Epithelial cell of esophagus (primary cell): Measurements from ENCODE around the gene HNRNPR.
"Not testable (repeated sequence)": the region's sequence is repeated elsewhere in the genome, so short reads cannot be mapped to it uniquely, and the experiment has no call there.

ENCODE experiments used
- DNase-seq: peaks from one replicate; pipeline ENCODE4 v3.0.0; 2010; ENCODE audit warnings: low read depth
- H3K4me3 ChIP-seq: 2 replicates; pipeline ENCODE4 v1.5.1; 2011; ENCODE audit warnings: mild to moderate bottlenecking, low read length, control low read depth
- TF ChIP-seq, protein P1 (sequence below): IDR thresholded peaks from 2 replicates; pipeline ENCODE4 v1.5.1; 2011; ENCODE audit warnings: low read depth, mild to moderate bottlenecking, low read length, control low read depth, inconsistent platforms; ENCODE audit not compliant: insufficient read depth; ENCODE audit errors: missing control alignments

The HNRNPR gene

GRCh38 chr1:23274134-23274505 is 70.0 kb downstream of the HNRNPR start:
- TF ChIP-seq, protein P1, sequence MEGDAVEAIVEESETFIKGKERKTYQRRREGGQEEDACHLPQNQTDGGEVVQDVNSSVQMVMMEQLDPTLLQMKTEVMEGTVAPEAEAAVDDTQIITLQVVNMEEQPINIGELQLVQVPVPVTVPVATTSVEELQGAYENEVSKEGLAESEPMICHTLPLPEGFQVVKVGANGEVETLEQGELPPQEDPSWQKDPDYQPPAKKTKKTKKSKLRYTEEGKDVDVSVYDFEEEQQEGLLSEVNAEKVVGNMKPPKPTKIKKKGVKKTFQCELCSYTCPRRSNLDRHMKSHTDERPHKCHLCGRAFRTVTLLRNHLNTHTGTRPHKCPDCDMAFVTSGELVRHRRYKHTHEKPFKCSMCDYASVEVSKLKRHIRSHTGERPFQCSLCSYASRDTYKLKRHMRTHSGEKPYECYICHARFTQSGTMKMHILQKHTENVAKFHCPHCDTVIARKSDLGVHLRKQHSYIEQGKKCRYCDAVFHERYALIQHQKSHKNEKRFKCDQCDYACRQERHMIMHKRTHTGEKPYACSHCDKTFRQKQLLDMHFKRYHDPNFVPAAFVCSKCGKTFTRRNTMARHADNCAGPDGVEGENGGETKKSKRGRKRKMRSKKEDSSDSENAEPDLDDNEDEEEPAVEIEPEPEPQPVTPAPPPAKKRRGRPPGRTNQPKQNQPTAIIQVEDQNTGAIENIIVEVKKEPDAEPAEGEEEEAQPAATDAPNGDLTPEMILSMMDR, result no peak
- no peak overlapping the region for H3K4me3 ChIP-seq
- peak; percentile 11 for DNase-seq

DNA sequence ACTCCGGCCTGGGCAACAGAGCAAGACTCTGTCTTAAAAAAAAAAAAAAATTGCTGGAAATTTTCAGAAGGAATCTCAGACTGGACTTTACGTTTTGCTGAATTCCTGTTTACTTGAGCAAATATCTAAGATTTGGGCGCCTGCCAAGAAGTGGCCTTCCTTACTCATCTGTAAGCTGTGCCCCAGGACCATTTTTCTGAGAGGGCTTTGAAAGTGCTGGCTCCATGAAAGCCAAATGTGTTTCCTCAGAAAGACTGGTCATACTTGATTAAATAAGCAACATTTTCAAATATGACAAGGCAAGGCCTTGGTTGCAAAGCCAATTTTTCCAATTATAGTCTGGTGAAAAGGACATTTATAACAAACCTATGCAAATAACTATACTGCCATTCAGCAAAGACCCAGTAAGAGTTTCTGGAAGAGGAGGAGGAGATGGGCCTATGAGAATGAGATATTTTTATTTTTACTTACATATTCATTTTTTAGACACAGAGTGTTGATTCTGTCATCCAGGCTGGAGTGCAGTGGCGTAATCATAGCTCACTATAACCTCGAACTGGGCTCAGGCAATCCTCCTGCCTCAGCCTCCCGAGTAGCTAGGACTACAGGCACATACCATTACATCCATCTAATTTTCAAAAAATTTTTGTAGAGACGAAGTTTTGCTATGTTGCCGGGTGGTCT is 70.5 kb downstream of the HNRNPR start:
- TF ChIP-seq, protein P1, result no peak
- peak; percentile 72 for DNase-seq
- no peak overlapping the region for H3K4me3 ChIP-seq

DNA sequence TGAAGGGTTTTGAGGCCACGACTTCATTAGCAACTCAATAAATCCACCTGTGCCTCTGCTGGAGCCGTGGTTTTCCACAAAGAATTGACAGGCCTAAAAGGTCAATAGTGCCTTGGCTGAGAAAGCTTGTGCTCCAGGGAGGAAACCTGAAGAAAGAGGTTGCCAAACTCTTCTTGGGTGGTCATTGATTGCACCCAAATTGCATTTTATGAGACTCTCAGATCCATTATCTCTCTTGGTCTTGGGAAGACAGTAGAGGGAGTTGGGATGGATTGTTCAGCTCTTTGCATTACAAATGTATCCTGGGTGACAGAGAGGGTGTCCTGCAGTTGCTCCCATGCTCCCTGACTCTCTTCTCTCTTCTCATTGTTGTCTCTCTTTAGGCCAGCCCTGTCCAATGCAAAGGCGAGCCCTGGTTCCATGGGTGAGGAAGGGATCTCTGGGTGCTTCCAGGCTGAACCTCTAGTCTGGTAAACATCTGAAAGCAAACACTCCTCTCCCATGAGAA is 80.7 kb downstream of the HNRNPR start:
- TF ChIP-seq, protein P1, result no peak
- DNase-seq, result no peak
- H3K4me3 ChIP-seq, result no peak overlapping the region

DNA sequence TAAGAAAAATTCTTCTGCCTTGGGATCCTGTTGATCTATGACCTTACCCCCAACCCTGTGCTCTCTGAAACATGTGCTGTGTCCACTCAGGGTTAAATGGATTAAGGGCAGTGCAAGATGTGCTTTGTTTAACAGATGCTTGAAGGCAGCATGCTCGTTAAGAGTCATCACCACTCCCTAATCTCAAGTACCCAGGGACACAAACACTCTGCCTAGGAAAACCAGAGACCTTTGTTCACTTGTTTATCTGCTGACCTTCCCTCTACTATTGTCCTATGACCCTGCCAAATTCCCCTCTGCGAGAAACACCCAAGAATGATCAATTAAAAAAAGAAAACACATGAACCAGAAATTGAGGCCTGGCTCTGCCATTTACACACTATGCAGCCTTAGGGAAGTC is 86.0 kb downstream of the HNRNPR start:
- not testable (repeated sequence) for H3K4me3 ChIP-seq, DNase-seq

GRCh38 chr1:23257371-23257770 is 86.7 kb downstream of the HNRNPR start:
- DNase-seq, H3K4me3 ChIP-seq: not testable (repeated sequence)
